WTC11 (cell line): ENCODE results near the gene TRAPPC3L. TPM values are rescaled to one million over a fixed set of nuclear protein-coding genes. Genes with fewer than 3 reads are reported as not detected.

Experiments
- ATAC-seq: fragments of 200-7000 bp; cut with Tn5 transposase; 2 replicates; pipeline ENCODE4 v1.10.0; 2021; ENCODE audit warnings: mild to moderate bottlenecking, moderate library complexity
- CTCF ChIA-PET: fragments of 300-600 bp; sonication (Branson Sonifier 250); formaldehyde crosslinking; loops from one replicate; lab custom pipeline; 2021; ENCODE audit warnings: antibody characterized with exemption; lab: Charles Lee
- POLR2A ChIA-PET: fragments of 350-600 bp; sonication (Branson Sonifier 250); formaldehyde crosslinking; loops from one replicate; lab custom pipeline; 2021; ENCODE audit warnings: antibody characterized with exemption; lab: Charles Lee
- DNase-seq: peaks from one replicate; pipeline ENCODE4 v3.0.0; 2021; ENCODE audit warnings: low spot score
- H3K27ac Mint-ChIP-seq: 2 replicates; pipeline ENCODE4 v1.8.0; 2021; ENCODE audit warnings: mixed read lengths
- H3K27me3 Mint-ChIP-seq: 2 replicates; pipeline ENCODE4 v1.8.0; 2021; ENCODE audit warnings: low read depth, mild to moderate bottlenecking, moderate library complexity, mixed read lengths
- H3K36me3 Mint-ChIP-seq: 2 replicates; pipeline ENCODE4 v1.8.0; 2021; ENCODE audit warnings: mixed read lengths
- H3K4me1 Mint-ChIP-seq: 2 replicates; pipeline ENCODE4 v1.8.0; 2022; ENCODE audit warnings: mixed read lengths
- H3K4me3 Mint-ChIP-seq: 2 replicates; pipeline ENCODE4 v1.8.0; 2021; ENCODE audit warnings: mild to moderate bottlenecking, moderate library complexity, mixed read lengths
- H3K9me3 Mint-ChIP-seq: 2 replicates; pipeline ENCODE4 v1.8.0; 2021; ENCODE audit warnings: mixed read lengths
- CBFB ChIP-seq: sonication (generic); formaldehyde crosslinking; IDR thresholded peaks from 2 replicates; pipeline ENCODE4 v1.8.1; 2022; ENCODE audit warnings: mild to moderate bottlenecking, low read depth, missing genetic modification reagents
- CREM ChIP-seq: sonication (generic); formaldehyde crosslinking; IDR thresholded peaks from 2 replicates; pipeline ENCODE4 v1.8.1; 2022; ENCODE audit warnings: mild to moderate bottlenecking, missing genetic modification reagents, moderate library complexity
- FOXK1 ChIP-seq: sonication (generic); formaldehyde crosslinking; IDR thresholded peaks from 2 replicates; pipeline ENCODE4 v1.8.0; 2022; ENCODE audit warnings: mild to moderate bottlenecking, moderate library complexity, missing genetic modification reagents
- FOXP1 ChIP-seq: sonication (generic); formaldehyde crosslinking; IDR thresholded peaks from 2 replicates; pipeline ENCODE4 v1.8.0; 2022; ENCODE audit warnings: missing genetic modification reagents, mild to moderate bottlenecking, moderate library complexity, borderline replicate concordance
- NFE2L1 ChIP-seq: sonication (generic); formaldehyde crosslinking; IDR thresholded peaks from 2 replicates; pipeline ENCODE4 v1.8.1; 2023; ENCODE audit warnings: missing genetic modification reagents
- RELA ChIP-seq: sonication (generic); formaldehyde crosslinking; IDR thresholded peaks from 2 replicates; pipeline ENCODE4 v1.8.1; 2022; ENCODE audit warnings: missing genetic modification reagents, mild to moderate bottlenecking, borderline replicate concordance
- RORB ChIP-seq: fragments of 250-450 bp; sonication (Bioruptor Pico); IDR thresholded peaks from 2 replicates; pipeline ENCODE4 v1.9.0; 2021; ENCODE audit warnings: mild to moderate bottlenecking
- ZNF121 ChIP-seq: sonication (generic); formaldehyde crosslinking; IDR thresholded peaks from 2 replicates; pipeline ENCODE4 v1.8.0; 2023; ENCODE audit warnings: missing genetic modification reagents
- ZNF138 ChIP-seq: sonication (generic); formaldehyde crosslinking; conservative IDR thresholded peaks from 2 replicates; pipeline ENCODE4 v1.8.1; 2022; ENCODE audit warnings: mild to moderate bottlenecking, moderate library complexity, missing genetic modification reagents
- ZNF423 ChIP-seq: fragments of 250-450 bp; sonication (Bioruptor Pico); IDR thresholded peaks from 2 replicates; pipeline ENCODE4 v2.1.2; 2022; ENCODE audit warnings: mild to moderate bottlenecking, moderate library complexity
- total RNA-seq: library from RNA; stranded (reverse); gene quantifications from 3 replicates; pipeline ENCODE4 v1.2.3, GENCODE V29; 2021
- TF ChIP-seq, protein P1 (sequence below): fragments of 250-450 bp; sonication (Bioruptor Pico); IDR thresholded peaks from 2 replicates; pipeline ENCODE4 v1.9.0; 2021; ENCODE audit warnings: mild to moderate bottlenecking
- TF ChIP-seq, protein P2 (sequence below): sonication (generic); formaldehyde crosslinking; IDR thresholded peaks from 2 replicates; pipeline ENCODE4 v1.8.1; 2023; ENCODE audit warnings: mild to moderate bottlenecking, missing genetic modification reagents
- TF ChIP-seq, protein P3 (sequence below): sonication (generic); formaldehyde crosslinking; IDR thresholded peaks from 2 replicates; pipeline ENCODE4 v1.8.1; 2023; ENCODE audit warnings: mild to moderate bottlenecking, missing genetic modification reagents
- TF ChIP-seq, protein P4 (sequence below): sonication (generic); formaldehyde crosslinking; IDR thresholded peaks from 2 replicates; pipeline ENCODE4 v1.8.1; 2022; ENCODE audit warnings: mild to moderate bottlenecking, missing genetic modification reagents, moderate library complexity, borderline replicate concordance
- TF ChIP-seq, protein P5 (sequence below): sonication (generic); formaldehyde crosslinking; IDR thresholded peaks from 2 replicates; pipeline ENCODE4 v1.8.1; 2022; ENCODE audit warnings: low read depth, mild to moderate bottlenecking, moderate library complexity, missing genetic modification reagents, borderline replicate concordance
- TF ChIP-seq, protein P6 (sequence below): sonication (generic); formaldehyde crosslinking; IDR thresholded peaks from 2 replicates; pipeline ENCODE4 v1.8.0; 2023; ENCODE audit warnings: mild to moderate bottlenecking, missing genetic modification reagents
- TF ChIP-seq, protein P7 (sequence below): sonication (generic); formaldehyde crosslinking; IDR thresholded peaks from 2 replicates; pipeline ENCODE4 v1.8.1; 2023; ENCODE audit warnings: mild to moderate bottlenecking, moderate library complexity, missing genetic modification reagents
- TF ChIP-seq, protein P8 (sequence below): sonication (generic); formaldehyde crosslinking; IDR thresholded peaks from 2 replicates; pipeline ENCODE4 v1.8.1; 2022; ENCODE audit warnings: low read depth, missing genetic modification reagents, borderline replicate concordance

The TRAPPC3L gene
- total RNA-seq, 1 experiment from 2014 or later: not detected

DNA sequence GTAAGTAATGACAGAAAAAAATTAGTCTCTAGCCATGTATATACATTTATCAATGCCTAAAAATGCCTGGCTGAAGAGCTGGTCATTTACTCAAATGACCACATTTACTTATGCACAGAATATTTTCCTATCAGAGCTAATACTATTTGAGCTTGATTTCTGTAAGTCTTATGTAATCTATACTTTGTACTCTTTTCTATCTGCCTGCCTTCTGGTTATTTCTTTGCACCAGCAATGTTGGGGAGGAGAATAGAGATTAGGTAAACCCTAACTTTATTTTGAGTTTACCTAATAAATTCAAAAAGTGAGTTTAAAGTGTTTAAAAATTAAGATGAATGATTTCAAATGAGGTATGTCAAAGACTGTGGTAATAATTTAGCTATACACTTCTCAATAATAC is 30.3 kb downstream of the TRAPPC3L start:
- TF ChIP-seq NFE2L1 (CRISPR knock-in tag): no peak
- TF ChIP-seq, protein P1, sequence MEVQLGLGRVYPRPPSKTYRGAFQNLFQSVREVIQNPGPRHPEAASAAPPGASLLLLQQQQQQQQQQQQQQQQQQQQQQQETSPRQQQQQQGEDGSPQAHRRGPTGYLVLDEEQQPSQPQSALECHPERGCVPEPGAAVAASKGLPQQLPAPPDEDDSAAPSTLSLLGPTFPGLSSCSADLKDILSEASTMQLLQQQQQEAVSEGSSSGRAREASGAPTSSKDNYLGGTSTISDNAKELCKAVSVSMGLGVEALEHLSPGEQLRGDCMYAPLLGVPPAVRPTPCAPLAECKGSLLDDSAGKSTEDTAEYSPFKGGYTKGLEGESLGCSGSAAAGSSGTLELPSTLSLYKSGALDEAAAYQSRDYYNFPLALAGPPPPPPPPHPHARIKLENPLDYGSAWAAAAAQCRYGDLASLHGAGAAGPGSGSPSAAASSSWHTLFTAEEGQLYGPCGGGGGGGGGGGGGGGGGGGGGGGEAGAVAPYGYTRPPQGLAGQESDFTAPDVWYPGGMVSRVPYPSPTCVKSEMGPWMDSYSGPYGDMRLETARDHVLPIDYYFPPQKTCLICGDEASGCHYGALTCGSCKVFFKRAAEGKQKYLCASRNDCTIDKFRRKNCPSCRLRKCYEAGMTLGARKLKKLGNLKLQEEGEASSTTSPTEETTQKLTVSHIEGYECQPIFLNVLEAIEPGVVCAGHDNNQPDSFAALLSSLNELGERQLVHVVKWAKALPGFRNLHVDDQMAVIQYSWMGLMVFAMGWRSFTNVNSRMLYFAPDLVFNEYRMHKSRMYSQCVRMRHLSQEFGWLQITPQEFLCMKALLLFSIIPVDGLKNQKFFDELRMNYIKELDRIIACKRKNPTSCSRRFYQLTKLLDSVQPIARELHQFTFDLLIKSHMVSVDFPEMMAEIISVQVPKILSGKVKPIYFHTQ: no peak
- no peak for TF ChIP-seq FOXP1 (CRISPR knock-in tag)
- no peak for TF ChIP-seq FOXK1
- TF ChIP-seq RORB (CRISPR knock-in tag): no peak
- no peak for TF ChIP-seq ZNF423 (CRISPR knock-in tag)
- TF ChIP-seq, protein P2, sequence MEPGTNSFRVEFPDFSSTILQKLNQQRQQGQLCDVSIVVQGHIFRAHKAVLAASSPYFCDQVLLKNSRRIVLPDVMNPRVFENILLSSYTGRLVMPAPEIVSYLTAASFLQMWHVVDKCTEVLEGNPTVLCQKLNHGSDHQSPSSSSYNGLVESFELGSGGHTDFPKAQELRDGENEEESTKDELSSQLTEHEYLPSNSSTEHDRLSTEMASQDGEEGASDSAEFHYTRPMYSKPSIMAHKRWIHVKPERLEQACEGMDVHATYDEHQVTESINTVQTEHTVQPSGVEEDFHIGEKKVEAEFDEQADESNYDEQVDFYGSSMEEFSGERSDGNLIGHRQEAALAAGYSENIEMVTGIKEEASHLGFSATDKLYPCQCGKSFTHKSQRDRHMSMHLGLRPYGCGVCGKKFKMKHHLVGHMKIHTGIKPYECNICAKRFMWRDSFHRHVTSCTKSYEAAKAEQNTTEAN (CRISPR knock-in tag): no peak
- TF ChIP-seq, all 79 proteins: peak for 0
- POLR2A ChIA-PET: no interaction called here

DNA sequence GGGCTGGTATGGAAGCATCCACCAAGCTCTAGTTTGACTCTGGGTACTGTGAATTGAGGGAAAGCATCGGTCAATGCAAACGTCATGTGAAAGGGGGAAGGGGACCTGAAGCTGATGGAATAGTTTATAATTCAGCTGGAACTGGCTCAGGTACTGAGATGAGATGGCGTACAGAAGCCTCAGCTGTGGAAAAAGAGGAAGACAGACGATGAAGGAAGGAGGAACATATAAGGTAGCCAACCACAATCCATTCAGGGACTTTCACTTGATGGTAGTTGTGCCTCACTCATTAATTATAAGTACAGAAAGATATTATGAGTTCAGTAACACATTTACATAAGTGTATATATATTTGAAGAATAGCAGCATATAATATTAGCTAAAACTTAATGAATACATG is 31.4 kb downstream of the TRAPPC3L start:
- TF ChIP-seq, protein P3, sequence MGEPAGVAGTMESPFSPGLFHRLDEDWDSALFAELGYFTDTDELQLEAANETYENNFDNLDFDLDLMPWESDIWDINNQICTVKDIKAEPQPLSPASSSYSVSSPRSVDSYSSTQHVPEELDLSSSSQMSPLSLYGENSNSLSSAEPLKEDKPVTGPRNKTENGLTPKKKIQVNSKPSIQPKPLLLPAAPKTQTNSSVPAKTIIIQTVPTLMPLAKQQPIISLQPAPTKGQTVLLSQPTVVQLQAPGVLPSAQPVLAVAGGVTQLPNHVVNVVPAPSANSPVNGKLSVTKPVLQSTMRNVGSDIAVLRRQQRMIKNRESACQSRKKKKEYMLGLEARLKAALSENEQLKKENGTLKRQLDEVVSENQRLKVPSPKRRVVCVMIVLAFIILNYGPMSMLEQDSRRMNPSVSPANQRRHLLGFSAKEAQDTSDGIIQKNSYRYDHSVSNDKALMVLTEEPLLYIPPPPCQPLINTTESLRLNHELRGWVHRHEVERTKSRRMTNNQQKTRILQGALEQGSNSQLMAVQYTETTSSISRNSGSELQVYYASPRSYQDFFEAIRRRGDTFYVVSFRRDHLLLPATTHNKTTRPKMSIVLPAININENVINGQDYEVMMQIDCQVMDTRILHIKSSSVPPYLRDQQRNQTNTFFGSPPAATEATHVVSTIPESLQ (CRISPR knock-in tag): no peak
- TF ChIP-seq, protein P4, sequence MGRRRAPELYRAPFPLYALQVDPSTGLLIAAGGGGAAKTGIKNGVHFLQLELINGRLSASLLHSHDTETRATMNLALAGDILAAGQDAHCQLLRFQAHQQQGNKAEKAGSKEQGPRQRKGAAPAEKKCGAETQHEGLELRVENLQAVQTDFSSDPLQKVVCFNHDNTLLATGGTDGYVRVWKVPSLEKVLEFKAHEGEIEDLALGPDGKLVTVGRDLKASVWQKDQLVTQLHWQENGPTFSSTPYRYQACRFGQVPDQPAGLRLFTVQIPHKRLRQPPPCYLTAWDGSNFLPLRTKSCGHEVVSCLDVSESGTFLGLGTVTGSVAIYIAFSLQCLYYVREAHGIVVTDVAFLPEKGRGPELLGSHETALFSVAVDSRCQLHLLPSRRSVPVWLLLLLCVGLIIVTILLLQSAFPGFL (CRISPR knock-in tag): no peak
- TF ChIP-seq ZNF121 (CRISPR knock-in tag) (no peak), CREM (no peak), CBFB (no peak), RORB (CRISPR knock-in tag) (no peak), RELA (CRISPR knock-in tag) (no peak), ZNF138 (CRISPR knock-in tag) (no peak)
- TF ChIP-seq, protein P2 (CRISPR knock-in tag): no peak
- TF ChIP-seq, protein P5, sequence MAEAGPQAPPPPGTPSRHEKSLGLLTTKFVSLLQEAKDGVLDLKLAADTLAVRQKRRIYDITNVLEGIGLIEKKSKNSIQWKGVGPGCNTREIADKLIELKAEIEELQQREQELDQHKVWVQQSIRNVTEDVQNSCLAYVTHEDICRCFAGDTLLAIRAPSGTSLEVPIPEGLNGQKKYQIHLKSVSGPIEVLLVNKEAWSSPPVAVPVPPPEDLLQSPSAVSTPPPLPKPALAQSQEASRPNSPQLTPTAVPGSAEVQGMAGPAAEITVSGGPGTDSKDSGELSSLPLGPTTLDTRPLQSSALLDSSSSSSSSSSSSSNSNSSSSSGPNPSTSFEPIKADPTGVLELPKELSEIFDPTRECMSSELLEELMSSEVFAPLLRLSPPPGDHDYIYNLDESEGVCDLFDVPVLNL (CRISPR knock-in tag): no peak
- TF ChIP-seq, protein P6, sequence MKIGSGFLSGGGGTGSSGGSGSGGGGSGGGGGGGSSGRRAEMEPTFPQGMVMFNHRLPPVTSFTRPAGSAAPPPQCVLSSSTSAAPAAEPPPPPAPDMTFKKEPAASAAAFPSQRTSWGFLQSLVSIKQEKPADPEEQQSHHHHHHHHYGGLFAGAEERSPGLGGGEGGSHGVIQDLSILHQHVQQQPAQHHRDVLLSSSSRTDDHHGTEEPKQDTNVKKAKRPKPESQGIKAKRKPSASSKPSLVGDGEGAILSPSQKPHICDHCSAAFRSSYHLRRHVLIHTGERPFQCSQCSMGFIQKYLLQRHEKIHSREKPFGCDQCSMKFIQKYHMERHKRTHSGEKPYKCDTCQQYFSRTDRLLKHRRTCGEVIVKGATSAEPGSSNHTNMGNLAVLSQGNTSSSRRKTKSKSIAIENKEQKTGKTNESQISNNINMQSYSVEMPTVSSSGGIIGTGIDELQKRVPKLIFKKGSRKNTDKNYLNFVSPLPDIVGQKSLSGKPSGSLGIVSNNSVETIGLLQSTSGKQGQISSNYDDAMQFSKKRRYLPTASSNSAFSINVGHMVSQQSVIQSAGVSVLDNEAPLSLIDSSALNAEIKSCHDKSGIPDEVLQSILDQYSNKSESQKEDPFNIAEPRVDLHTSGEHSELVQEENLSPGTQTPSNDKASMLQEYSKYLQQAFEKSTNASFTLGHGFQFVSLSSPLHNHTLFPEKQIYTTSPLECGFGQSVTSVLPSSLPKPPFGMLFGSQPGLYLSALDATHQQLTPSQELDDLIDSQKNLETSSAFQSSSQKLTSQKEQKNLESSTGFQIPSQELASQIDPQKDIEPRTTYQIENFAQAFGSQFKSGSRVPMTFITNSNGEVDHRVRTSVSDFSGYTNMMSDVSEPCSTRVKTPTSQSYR: no peak
- TF ChIP-seq, protein P7, sequence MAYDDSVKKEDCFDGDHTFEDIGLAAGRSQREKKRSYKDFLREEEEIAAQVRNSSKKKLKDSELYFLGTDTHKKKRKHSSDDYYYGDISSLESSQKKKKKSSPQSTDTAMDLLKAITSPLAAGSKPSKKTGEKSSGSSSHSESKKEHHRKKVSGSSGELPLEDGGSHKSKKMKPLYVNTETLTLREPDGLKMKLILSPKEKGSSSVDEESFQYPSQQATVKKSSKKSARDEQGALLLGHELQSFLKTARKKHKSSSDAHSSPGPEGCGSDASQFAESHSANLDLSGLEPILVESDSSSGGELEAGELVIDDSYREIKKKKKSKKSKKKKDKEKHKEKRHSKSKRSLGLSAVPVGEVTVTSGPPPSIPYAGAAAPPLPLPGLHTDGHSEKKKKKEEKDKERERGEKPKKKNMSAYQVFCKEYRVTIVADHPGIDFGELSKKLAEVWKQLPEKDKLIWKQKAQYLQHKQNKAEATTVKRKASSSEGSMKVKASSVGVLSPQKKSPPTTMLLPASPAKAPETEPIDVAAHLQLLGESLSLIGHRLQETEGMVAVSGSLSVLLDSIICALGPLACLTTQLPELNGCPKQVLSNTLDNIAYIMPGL (CRISPR knock-in tag): no peak
- TF ChIP-seq, protein P8, sequence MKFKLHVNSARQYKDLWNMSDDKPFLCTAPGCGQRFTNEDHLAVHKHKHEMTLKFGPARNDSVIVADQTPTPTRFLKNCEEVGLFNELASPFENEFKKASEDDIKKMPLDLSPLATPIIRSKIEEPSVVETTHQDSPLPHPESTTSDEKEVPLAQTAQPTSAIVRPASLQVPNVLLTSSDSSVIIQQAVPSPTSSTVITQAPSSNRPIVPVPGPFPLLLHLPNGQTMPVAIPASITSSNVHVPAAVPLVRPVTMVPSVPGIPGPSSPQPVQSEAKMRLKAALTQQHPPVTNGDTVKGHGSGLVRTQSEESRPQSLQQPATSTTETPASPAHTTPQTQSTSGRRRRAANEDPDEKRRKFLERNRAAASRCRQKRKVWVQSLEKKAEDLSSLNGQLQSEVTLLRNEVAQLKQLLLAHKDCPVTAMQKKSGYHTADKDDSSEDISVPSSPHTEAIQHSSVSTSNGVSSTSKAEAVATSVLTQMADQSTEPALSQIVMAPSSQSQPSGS: no peak

More for the DNA sequence above, 30.3 kb downstream of the TRAPPC3L start:
- no peak overlapping the region for H3K4me3 Mint-ChIP-seq
- CTCF ChIA-PET: interaction anchor here (1.4 kb wide), 1 partner anchor 18 kb away, joined by 5 read pairs; no protein-coding TSS in a partner anchor
- H3K4me1 Mint-ChIP-seq: peaks cover 18% of the 10 kb centered on the region
- no peaks in the 10 kb centered on the region; the same call in 1 of the 2 replicates for H3K27me3 Mint-ChIP-seq
- no peaks in the 10 kb centered on the region for H3K9me3 Mint-ChIP-seq
- DNase-seq (no peak), ATAC-seq (no peak)
- H3K36me3 Mint-ChIP-seq: no peaks in the 10 kb centered on the region
- H3K27ac Mint-ChIP-seq: no peak overlapping the region

More for the DNA sequence above, 31.4 kb downstream of the TRAPPC3L start:
- H3K36me3 Mint-ChIP-seq: no peaks in the 10 kb centered on the region
- CTCF ChIA-PET: interaction anchor here (0.8 to 1.3 kb wide), 2 partner anchors 14 to 227 kb away, joined by 3 to 4 read pairs; no protein-coding TSS in a partner anchor
- ATAC-seq (no peak), DNase-seq (no peak)
- no peak overlapping the region for H3K27ac Mint-ChIP-seq
- POLR2A ChIA-PET: no interaction called here
- H3K4me1 Mint-ChIP-seq: peaks cover 18% of the 10 kb centered on the region
- H3K4me3 Mint-ChIP-seq: no peak overlapping the region
- H3K27me3 Mint-ChIP-seq: no peaks in the 10 kb centered on the region; the same call in 1 of the 2 replicates
- peaks cover 5% of the 10 kb centered on the region; the same call in 1 of the 2 replicates for H3K9me3 Mint-ChIP-seq
